K562 (cell line): Measurements from ENCODE around the gene CSRNP3.

Experiments used
- AFF4 ChIP-seq: sonication (generic); formaldehyde crosslinking; IDR thresholded peaks from 2 replicates; pipeline ENCODE4 v1.8.0; 2023; ENCODE audit warnings: mild to moderate bottlenecking, missing genetic modification reagents
- CBX1 ChIP-seq: sonication (generic); IDR thresholded peaks from 2 replicates; pipeline ENCODE4 v1.6.1; 2016; ENCODE audit warnings: antibody characterized with exemption, low read depth, mild to moderate bottlenecking
- CHD4 ChIP-seq: fragments of 200-600 bp; sonication (generic); IDR thresholded peaks from 3 replicates; pipeline ENCODE4 v1.6.1; 2012; ENCODE audit warnings: low read depth, mild to moderate bottlenecking, mixed read lengths, low read length, inconsistent platforms; ENCODE audit not compliant: insufficient read depth, insufficient replicate concordance, poor library complexity, severe bottlenecking
- GABPA ChIP-seq: fragments of 200-800 bp; sonication (Bioruptor generic); conservative IDR thresholded peaks from 2 replicates; pipeline ENCODE4 v1.6.1; 2016; ENCODE audit warnings: low read depth, missing genetic modification characterization, missing compliant biosample characterization
- HMG20B ChIP-seq: fragments of 250-450 bp; sonication (Bioruptor Pico); IDR thresholded peaks from 2 replicates; pipeline ENCODE4 v1.5.0; 2021; ENCODE audit warnings: mild to moderate bottlenecking
- HNRNPK ChIP-seq: fragments of 200-400 bp; formaldehyde crosslinking; IDR thresholded peaks from one replicate; pipeline ENCODE4 v1.6.1; 2018; ENCODE audit warnings: mild to moderate bottlenecking, low read depth, low read length; ENCODE audit not compliant: poor library complexity, severe bottlenecking
- PATZ1 ChIP-seq: fragments of 250-450 bp; sonication (Bioruptor Pico); IDR thresholded peaks from 2 replicates; pipeline ENCODE4 v1.5.0; 2020; ENCODE audit warnings: mild to moderate bottlenecking, borderline replicate concordance
- PHF8 ChIP-seq: fragments of 200-600 bp; sonication (generic); IDR thresholded peaks from 2 replicates; pipeline ENCODE4 v1.6.1; 2012; ENCODE audit warnings: mixed run types, mild to moderate bottlenecking, inconsistent platforms, low read length, moderate library complexity, borderline replicate concordance
- SP2 ChIP-seq: IDR thresholded peaks from 2 replicates; pipeline ENCODE4 v1.6.1; 2011; ENCODE audit warnings: mild to moderate bottlenecking, low read depth, low read length, moderate library complexity; ENCODE audit not compliant: poor library complexity, severe bottlenecking; ENCODE audit errors: extremely low read depth
- ZBTB7A ChIP-seq: IDR thresholded peaks from 2 replicates; pipeline ENCODE4 v1.6.1; 2011; ENCODE audit warnings: low read depth, mild to moderate bottlenecking, low read length, moderate library complexity, borderline replicate concordance; ENCODE audit not compliant: control insufficient read depth
- ZNF274 ChIP-seq: IDR thresholded peaks from 2 replicates; pipeline ENCODE4 v1.6.1; 2011; ENCODE audit warnings: low read depth, mild to moderate bottlenecking, low read length, moderate library complexity, borderline replicate concordance
- ZNF79 ChIP-seq: fragments of 250-450 bp; sonication (Bioruptor Pico); IDR thresholded peaks from 2 replicates; pipeline ENCODE4 v1.4.0; 2020; ENCODE audit warnings: low read depth, mild to moderate bottlenecking, moderate library complexity
- TF ChIP-seq, protein P1 (sequence below): conservative IDR thresholded peaks from 2 replicates; pipeline ENCODE4 v1.6.1; 2011; ENCODE audit warnings: low read depth, mild to moderate bottlenecking, low read length; ENCODE audit not compliant: control insufficient read depth
- TF ChIP-seq, protein P2 (sequence below): fragments of 250-450 bp; sonication (Bioruptor Pico); IDR thresholded peaks from 2 replicates; pipeline ENCODE4 v1.6.1; 2021; ENCODE audit warnings: mild to moderate bottlenecking

- no peak for TF ChIP-seq ZNF79
- no peak for TF ChIP-seq CHD4
- TF ChIP-seq CBX1: no peak
- no peak for TF ChIP-seq ZNF274
- no peak for TF ChIP-seq PATZ1 (CRISPR knock-in tag)
- TF ChIP-seq PHF8: no peak
- TF ChIP-seq, protein P1, sequence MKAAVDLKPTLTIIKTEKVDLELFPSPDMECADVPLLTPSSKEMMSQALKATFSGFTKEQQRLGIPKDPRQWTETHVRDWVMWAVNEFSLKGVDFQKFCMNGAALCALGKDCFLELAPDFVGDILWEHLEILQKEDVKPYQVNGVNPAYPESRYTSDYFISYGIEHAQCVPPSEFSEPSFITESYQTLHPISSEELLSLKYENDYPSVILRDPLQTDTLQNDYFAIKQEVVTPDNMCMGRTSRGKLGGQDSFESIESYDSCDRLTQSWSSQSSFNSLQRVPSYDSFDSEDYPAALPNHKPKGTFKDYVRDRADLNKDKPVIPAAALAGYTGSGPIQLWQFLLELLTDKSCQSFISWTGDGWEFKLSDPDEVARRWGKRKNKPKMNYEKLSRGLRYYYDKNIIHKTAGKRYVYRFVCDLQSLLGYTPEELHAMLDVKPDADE: no peak
- no peak for TF ChIP-seq SP2
- TF ChIP-seq, protein P2, sequence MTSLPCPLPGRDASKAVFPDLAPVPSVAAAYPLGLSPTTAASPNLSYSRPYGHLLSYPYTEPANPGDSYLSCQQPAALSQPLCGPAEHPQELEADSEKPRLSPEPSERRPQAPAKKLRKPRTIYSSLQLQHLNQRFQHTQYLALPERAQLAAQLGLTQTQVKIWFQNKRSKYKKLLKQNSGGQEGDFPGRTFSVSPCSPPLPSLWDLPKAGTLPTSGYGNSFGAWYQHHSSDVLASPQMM (CRISPR knock-in tag): no peak
- TF ChIP-seq AFF4 (CRISPR knock-in tag): no peak
- TF ChIP-seq HMG20B (CRISPR knock-in tag): no peak
- TF ChIP-seq HNRNPK: no peak
- TF ChIP-seq ZBTB7A: no peak
- no peak for TF ChIP-seq GABPA
Measured at GRCh38 chr2:165691615-165692014, 222.1 kb downstream of the CSRNP3 start.
